ENCODE results near the gene XPO6.

The XPO6 gene

GRCh38 chr16:28064706-28065249 lies 147.0 kb downstream of the XPO6 start:
- DNase-seq (ENCODE audit: low read depth in 2 of 3, low spot score in 2 of 3), result no peak

DNA sequence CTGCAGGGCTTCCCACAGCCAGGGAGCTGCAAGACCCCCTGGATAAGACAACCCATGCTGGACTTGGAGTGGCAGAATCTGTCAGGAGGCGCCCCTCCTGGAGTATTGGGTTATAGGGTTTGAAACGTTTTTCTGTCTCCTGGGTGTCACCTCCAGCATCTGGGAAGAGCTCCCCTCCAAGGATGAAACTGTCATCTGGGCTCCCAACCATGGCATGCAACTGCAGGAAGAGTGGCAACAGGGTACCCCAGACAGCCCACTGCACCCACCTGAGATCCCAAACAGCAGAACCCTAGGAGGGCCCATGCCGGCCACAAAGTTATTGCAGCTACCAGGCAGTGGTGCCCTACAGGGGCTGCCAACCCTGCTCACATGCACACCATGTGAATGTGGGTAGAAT lies 147.6 kb downstream of the XPO6 start:
- DNase-seq (ENCODE audit: low read depth in 2 of 3, low spot score in 2 of 3), result no peak

- no peak for DNase-seq (ENCODE audit: low read depth in 2 of 3, low spot score in 2 of 3)
Observed at GRCh38 chr16:28063591-28064061, 148.1 kb downstream of the XPO6 start, which contains the start of gene GSG1L. GSG1L (minus strand) TSS chr16:28063714; CDS start chr16:28063424, 290 bp downstream.

DNA sequence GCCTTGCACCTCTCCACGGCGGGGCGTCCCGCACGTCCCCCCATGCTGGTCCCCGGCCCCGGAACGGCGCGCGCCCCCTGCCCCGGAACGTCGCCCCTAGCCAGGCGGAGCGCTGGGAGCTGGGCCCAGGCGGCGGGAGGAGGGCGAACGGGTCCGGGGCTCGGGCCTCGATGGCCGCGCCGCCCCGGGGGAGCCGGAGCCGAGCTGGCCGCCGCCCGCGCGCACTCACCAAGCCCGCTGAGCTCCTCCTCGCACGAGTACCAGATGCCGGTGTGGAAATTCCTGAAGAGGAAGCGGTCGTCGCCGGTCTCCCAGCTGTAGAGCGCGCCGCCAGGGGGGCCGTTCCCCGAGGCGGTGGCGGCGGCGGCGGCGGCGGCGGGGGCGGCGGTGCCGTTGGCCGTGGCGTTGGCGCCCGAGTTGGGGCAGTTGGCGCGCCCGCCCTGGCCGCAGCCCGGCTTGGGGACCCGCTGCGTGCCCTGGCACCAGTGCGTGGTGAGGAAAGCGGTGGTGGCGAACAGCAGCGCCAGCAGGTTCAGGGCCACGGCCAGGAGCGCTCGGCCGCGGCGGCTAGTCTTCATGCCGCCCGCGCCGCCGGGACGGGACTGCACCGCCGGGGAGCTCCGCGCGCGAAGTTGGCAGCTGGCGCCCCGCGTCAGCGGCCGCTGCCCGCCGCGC lies 148.8 kb downstream of the XPO6 start:
- no peak for DNase-seq (ENCODE audit: low read depth in 2 of 3, low spot score in 2 of 3)

DNA sequence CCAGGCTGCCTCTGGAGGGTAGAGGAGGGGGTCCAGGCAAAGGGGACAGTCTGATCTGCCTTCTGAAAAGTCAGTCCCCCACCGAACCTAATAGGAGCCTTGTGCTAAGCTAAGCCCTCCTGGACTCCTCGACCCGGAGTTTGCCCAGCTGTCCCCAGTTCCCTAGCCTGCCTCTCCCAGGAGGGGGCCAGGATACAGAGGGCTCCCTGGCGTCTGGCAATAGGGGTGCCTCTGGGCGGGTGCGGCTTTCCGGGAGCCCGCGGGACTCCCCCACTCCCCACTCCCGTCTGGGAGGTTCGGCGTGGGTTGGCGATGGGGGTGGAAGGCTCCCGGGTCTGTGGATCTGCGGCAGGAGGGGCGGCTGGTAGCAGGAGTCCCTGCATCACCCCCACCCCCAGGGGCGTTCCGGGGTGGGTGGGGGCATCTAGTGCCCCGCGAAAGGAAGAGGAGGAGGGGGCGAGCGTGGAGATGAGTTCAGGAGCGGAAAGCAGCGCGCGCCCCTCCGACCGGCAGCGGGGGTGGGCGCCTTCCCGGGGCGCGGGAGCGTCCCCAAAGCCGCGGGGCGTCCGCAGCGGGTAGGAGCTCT lies 149.4 kb downstream of the XPO6 start:
- no peak for DNase-seq (ENCODE audit: low read depth in 2 of 3, low spot score in 2 of 3)

- DNase-seq (ENCODE audit: low read depth in 2 of 3, low spot score in 2 of 3), result no peak
Observed at GRCh38 chr16:28061352-28062101, 150.2 kb downstream of the XPO6 start.

DNA sequence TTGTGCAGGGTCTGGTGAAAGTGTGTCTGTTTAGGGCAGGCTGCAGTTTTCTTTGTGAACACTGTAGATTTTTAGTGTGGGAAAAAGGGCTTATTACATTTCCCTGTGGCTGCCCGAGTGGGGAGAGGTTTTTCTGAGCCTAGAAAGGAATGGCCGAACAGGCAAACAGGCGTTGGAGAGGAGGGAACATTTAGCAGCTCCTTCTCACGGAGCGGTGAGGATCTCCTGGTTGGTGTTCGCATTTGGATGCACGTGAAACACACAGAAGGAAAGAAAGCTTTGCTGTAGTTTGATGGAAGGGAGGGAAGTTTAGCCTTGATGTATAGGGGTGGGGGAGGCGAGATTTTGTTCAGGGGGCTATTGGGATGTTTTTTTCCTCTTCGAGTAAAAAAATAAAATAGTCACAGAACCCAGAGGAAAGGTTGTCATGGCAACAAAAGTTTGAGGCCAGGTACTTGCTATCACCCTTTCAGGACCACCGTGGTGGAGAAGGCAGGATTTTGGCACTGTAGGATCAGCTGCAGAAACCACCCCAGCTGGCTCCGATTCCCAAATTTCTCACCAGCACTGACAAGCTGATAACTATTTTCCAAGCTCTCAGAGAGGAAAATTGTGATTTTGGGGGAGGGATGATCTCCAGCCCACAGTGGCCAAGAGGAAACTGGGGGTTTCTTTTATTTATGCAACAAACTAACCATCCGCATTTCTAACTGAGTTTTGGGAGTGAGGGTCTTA lies 151.8 kb downstream of the XPO6 start:
- no peak for DNase-seq (ENCODE audit: low read depth in 2 of 3, low spot score in 2 of 3)

DNA sequence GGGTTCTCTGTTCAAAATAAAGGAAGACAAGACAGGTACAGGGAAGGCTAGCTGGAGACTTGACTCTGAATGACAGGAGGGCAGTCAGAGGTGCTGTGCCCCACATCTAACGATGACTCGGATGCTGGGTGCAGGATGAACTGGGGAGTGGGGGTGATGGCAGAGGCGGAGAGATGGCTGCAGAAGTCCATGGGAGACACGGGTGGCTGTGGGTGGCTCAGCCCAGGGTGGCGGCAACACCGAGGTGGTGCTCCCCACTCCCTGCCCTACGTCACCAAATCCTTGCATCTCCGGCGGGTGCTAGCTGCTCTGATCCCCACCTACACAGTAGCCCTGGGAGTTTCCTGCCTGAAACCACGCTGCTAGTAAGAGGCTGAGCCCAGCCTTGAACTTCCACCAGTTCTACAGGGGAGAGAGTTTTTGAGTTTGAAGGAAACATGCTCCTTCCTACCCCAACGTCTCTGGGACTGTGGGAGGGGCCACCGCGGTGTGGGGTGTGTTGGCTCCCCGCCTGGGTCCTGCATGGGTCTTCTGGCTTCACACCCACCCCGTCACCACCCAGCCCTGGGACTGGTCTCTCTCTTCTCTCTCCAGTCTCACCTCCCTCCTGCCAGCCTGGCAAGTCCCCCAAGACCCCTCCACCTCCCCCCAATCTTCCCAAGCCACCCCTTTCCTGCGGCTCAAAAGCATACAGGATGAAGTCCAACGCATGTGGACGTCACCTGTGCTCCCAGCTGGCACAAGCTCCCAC lies 152.8 kb downstream of the XPO6 start:
- DNase-seq (ENCODE audit: low read depth in 2 of 3, low spot score in 2 of 3), result no peak

DNA sequence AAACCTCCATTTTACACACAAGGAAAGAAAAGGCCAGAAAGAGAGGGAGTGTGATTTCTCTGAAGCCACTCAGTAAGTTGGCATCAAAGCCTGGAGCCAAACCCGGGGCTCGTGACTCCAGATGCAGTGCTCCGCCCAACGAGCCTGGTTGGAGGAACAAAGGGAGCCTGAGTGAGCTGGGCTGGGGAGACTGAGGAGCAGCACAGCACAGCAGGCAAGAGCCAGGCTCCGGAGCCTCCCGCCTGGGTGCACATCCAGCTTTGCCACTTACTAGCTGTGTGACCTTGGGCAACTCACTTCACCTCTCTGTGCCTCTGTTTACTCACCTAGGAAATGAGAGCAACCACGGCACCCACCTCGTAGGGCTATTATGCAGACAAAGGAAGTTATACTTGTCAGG lies 153.8 kb downstream of the XPO6 start:
- no peak for DNase-seq (ENCODE audit: low read depth in 2 of 3, low spot score in 2 of 3)

DNA sequence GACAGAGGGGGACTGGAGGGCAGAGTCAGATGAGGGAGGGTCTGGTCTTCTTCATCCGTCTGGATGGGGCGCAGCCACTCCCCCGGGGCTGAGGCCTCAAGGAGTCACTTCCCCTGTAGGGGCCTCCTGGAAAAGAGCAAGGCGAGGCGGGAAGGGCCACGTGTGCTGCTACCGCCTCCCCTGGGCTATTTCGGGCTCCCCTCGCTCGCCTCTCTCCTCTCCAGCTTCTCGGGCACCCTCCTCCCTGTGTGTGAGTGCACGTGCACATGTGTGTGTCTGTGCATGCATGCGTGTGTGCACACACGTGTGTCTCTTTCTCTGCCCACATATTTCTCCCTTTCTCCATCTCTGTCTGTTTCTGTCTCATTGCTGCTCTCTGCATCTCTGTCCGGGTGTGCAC lies 158.3 kb downstream of the XPO6 start:
- DNase-seq (ENCODE audit: low read depth in 2 of 3, low spot score in 2 of 3), result no peak

GRCh38 chr16:28052274-28053128 lies 159.3 kb downstream of the XPO6 start:
- no peak for DNase-seq (ENCODE audit: low read depth in 2 of 3, low spot score in 2 of 3)

- DNase-seq (ENCODE audit: low read depth in 2 of 3, low spot score in 2 of 3), result no peak
Observed at GRCh38 chr16:28051486-28051885, 160.3 kb downstream of the XPO6 start.

Data from activated CD8-positive, alpha-beta memory T cell treated with anti-CD3 and anti-CD28 coated beads for 48 hours (primary cell).